GM18858 (cell line): ENCODE results near the gene SRR.

Source experiments
- ATAC-seq: cut with Tn5 transposase; IDR thresholded peaks from one replicate; pipeline ENCODE4 v1.9.1; 2021; ENCODE audit not compliant: unreplicated experiment

SRR gene

GRCh38 chr17:2338315-2338657 lies 34.5 kb downstream of the SRR start:
- no peak for ATAC-seq

- no peak for ATAC-seq
These were observed 39.7 kb downstream of the SRR start for GRCh38 chr17:2343421-2343820.

DNA sequence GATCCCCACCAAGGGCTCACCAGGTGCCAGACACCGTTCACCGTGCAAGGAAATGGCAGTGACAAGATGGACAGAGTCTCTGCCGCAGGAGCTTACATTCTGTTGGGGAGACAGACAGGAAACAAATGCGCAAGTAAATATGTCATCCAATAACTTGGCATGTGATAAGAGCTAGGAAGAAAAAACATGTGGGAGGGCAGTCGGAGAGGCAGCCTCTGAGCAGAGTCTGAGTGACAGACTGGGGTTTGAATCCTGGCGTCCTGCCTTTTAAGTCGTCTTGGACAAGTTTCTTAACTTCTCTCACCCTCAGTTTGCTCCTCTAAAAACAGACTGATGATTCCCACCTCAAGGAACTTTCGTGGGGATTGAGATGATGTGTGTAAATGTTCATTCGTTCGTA lies 40.8 kb downstream of the SRR start:
- no peak for ATAC-seq

- no peak for ATAC-seq
These were observed 42.7 kb downstream of the SRR start for GRCh38 chr17:2346475-2346874.

GRCh38 chr17:2347805-2348685 lies 44.3 kb downstream of the SRR start:
- no peak for ATAC-seq

DNA sequence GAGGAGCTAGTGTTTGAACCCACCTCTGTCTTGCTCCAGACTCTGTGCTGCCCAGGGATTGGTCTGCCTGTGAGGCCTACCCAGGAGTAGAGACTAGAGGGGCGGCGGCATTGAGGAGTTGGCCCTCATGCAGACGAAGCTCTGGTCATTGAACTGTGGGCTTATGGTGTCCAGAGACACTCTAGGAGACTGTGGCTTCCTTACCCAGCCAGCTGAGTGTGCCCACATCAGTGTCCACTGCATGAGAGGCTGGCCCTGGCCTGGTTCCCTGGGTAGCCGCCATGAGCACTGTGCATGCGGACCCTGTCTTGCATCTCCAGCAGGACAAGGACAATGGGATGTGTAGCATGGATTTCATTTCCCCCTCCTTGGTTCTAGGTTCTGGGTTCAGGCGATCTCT lies 47.5 kb downstream of the SRR start:
- ATAC-seq = no peak

GRCh38 chr17:2354311-2354710 lies 50.6 kb downstream of the SRR start:
- ATAC-seq = no peak

GRCh38 chr17:2357237-2357636 lies 53.5 kb downstream of the SRR start:
- no peak for ATAC-seq

- no peak for ATAC-seq
These were observed 54.2 kb downstream of the SRR start for GRCh38 chr17:2357931-2358434.

GRCh38 chr17:2361010-2361760 lies 57.4 kb downstream of the SRR start:
- ATAC-seq = no peak

DNA sequence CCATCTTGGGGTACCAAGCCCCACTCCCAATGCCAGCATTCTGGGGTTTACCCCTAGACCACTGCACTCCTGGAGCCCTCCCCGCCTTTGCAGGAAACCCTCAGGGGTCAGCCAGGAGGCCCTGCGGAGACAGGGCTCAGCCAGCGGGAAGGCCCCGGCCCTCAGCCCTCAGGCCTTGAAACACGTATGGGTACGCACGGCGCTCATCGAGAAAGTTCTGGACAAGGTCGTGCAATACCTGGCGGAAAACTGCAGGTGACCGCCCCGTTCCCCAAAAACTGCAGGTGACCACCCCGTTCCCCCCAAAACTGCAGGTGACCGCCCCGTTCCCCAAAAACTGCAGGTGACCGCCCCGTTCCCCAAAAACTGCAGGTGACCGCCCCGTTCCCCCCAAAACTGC lies 58.3 kb downstream of the SRR start:
- ATAC-seq = no peak

DNA sequence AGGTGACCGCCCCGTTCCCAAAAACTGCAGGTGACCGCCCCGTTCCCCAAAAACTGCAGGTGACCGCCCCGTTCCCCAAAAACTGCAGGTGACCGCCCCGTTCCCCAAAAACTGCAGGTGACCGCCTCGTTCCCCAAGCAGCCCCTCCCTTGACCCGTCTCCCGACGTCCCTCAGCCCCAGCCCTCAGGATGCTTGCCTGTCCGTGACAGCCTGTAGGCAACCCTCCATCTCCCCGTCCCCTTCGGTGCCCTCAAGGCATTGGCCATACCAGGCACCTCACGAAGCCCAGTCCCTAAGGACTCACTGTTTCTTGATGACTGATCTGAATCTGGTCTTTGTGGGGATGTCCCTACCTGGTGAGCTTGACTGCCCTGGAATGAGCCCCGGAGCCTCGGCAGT lies 58.7 kb downstream of the SRR start:
- no peak for ATAC-seq

DNA sequence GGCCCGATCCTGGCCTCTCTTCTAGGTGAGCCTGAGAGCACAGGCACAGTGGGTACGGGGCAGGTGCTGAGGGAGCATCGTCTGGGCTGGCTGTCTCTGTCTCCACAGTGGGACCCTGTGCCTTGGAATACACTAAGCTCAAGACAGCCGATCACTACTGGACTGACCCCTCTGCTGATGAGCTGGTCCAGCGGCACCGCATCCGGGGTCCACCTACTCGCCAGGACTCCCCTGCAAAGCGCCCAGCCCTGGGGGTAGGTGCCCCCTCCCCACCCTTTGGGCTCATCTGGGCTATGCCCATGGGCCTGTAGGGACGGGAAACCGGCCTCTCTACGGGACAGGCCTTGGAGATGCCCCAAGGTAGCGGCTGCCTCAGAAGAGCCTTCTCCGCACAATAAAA lies 59.1 kb downstream of the SRR start:
- no peak for ATAC-seq

GRCh38 chr17:2363318-2363717 lies 59.6 kb downstream of the SRR start:
- ATAC-seq = no peak

DNA sequence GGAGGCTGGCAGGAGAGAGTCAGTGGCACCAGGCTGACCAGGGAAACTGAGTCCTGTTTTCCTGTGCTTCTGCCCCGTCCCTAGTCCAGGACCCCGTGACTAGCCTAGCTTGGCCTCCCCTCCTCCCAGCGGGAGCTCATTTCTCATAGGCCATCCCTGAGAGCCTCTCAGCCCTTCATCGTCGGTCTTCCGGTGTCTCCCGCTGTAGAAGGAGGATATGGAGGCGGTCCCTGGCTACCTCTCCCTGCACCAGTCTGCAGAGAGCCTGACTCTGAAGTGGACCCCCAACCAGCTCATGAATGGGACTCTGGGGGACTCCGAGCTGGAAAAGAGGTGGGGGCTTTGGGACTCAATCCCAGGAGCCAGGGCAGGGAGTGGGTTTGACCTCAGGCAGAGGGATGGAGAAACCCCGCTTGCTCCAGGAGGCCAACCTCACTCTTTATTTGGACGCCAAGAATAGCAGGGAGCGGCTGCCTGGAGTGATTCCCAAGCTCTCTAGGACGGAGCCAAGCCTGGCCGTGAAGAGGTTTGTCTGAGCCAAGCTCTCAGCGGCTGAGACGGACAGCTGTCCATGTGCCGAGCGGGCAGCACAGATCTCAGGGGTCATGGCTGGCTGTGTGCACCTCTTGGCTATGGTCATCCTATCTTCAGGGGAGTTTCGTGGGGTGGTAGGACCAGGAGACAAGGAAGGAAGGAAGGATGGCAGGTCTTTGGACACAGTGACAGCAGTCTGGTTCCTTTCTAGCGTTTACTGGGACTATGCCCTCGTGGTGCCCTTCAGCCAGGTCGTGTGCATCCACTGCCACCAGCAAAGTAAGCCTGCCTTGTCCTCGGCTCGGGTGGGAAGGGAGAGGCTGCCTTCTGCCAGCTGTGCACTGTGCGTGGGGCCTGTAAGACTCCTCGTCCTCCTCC lies 60.4 kb downstream of the SRR start:
- no peak for ATAC-seq

GRCh38 chr17:2364763-2365116 lies 61.0 kb downstream of the SRR start:
- no peak for ATAC-seq

- no peak for ATAC-seq
These were observed 61.4 kb downstream of the SRR start for GRCh38 chr17:2365132-2365531.

- ATAC-seq = no peak
These were observed 63.2 kb downstream of the SRR start for GRCh38 chr17:2366747-2367494.

GRCh38 chr17:2368359-2368758 lies 64.6 kb downstream of the SRR start:
- no peak for ATAC-seq

DNA sequence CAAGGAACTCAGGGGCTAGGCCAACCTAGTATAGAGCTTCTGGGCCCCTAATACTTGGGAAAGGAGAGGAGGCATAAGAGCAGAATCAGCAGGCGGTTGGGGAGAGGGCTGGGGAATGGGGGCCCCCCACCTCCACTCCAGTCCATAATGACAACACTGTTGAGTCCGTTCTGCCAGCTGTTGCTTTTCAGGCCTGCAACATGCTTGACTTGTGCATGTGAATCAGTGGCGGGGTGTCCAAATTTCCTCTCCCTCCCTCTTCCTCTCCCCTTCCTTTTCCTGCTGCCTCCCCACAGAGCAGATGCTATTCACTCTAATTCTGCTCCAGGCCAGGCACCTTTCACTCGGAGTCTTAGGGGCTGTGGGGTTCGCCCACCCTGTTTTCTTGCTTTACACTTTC lies 65.3 kb downstream of the SRR start:
- ATAC-seq = no peak
